Vagina (tissue), 2 donors: ENCODE data around the gene LRRC61. TPM values are rescaled to one million over a fixed set of nuclear protein-coding genes. Genes with fewer than 3 reads are reported as not detected.
A peak's percentile ranks its signal among the peaks of the same experiment; 100 is the strongest.

Experiments used
- DNase-seq, 2 donors: peaks; one replicate each; pipeline ENCODE4 v3.0.0-alpha.2; 2017; ENCODE audit errors: extremely low spot score in 2 of 2
- H3K27ac ChIP-seq: fragments of 200-600 bp; sonication (generic); one replicate; pipeline ENCODE4 v1.5.1; 2019
- H3K27me3 ChIP-seq: fragments of 200-600 bp; sonication (generic); one replicate; pipeline ENCODE4 v1.5.1; 2019
- H3K36me3 ChIP-seq, 2 donors: fragments of 200-600 bp; sonication (generic); one replicate each; pipeline ENCODE4 v1.5.1; 2017 to 2019
- H3K4me1 ChIP-seq: fragments of 200-600 bp; sonication (generic); one replicate; pipeline ENCODE4 v1.5.1; 2019
- H3K4me3 ChIP-seq, 2 donors: fragments of 200-600 bp; sonication (generic); 1 replicate in 1 of 2; 2 replicates in 1 of 2; pipeline ENCODE4 v1.5.1; 2016 to 2019
- H3K9me3 ChIP-seq: fragments of 200-600 bp; sonication (generic); one replicate; pipeline ENCODE4 v1.5.1; 2019
- POLR2A ChIP-seq, 2 donors: fragments of 450-650 bp; IDR thresholded peaks; one replicate each; pipeline ENCODE4 v1.6.1; 2017; ENCODE audit warnings: antibody characterized with exemption in 2 of 2, mild to moderate bottlenecking in 2 of 2, moderate library complexity in 2 of 2
- POLR2AphosphoS5 ChIP-seq, 2 donors: sonication (generic); formaldehyde crosslinking; IDR thresholded peaks; one replicate each; pipeline ENCODE4 v1.9.0; 2017; ENCODE audit warnings: antibody characterized with exemption in 2 of 2, mild to moderate bottlenecking in 2 of 2, low read depth in 1 of 2; ENCODE audit not compliant: insufficient read depth in 1 of 2
- intact Hi-C: fragments of 100-400 bp; cut with DNase I; formaldehyde crosslinking; loops from one replicate; pipeline ENCODE4 v1.15.1; 2023
- total RNA-seq: library from RNA; depleted of rRNA; stranded (reverse); fragments of >200 nt; gene quantifications from one replicate; pipeline ENCODE4 v1.2.3, GENCODE V29; 2016
- TF ChIP-seq, protein P1 (sequence below), 3 experiments: fragments of 450-650 bp in 2 of 3; fragments of 200-600 bp in 1 of 3; sonication (generic) in 1 of 3; IDR thresholded peaks; one replicate each; pipeline ENCODE4 v1.5.1; 2017 to 2019; ENCODE audit warnings: antibody characterized with exemption in 3 of 3, mild to moderate bottlenecking in 2 of 3, moderate library complexity in 2 of 3

Gene LRRC61
- total RNA-seq, 1 donor from 2014 or later, result 14.0 TPM

- no peak overlapping the region for H3K4me3 ChIP-seq
- H3K36me3 ChIP-seq, result no peaks in the 10 kb centered on the region
- DNase-seq, result no peak
- H3K4me1 ChIP-seq, result peaks cover 53% of the 10 kb centered on the region
- no peaks in the 10 kb centered on the region for H3K9me3 ChIP-seq
- intact Hi-C loops, result no loop called here
- no peaks in the 10 kb centered on the region for H3K27me3 ChIP-seq
- peak overlapping the region; percentile 90 for H3K27ac ChIP-seq
- TF ChIP-seq POLR2AphosphoS5 (IDR thresholded peaks at IDR 0.05; ENCODE audit: insufficient read depth in 1 of 2, low read depth in 1 of 2), result no peak
- no peak for TF ChIP-seq POLR2A (IDR thresholded peaks at IDR 0.05)
- TF ChIP-seq, protein P1, sequence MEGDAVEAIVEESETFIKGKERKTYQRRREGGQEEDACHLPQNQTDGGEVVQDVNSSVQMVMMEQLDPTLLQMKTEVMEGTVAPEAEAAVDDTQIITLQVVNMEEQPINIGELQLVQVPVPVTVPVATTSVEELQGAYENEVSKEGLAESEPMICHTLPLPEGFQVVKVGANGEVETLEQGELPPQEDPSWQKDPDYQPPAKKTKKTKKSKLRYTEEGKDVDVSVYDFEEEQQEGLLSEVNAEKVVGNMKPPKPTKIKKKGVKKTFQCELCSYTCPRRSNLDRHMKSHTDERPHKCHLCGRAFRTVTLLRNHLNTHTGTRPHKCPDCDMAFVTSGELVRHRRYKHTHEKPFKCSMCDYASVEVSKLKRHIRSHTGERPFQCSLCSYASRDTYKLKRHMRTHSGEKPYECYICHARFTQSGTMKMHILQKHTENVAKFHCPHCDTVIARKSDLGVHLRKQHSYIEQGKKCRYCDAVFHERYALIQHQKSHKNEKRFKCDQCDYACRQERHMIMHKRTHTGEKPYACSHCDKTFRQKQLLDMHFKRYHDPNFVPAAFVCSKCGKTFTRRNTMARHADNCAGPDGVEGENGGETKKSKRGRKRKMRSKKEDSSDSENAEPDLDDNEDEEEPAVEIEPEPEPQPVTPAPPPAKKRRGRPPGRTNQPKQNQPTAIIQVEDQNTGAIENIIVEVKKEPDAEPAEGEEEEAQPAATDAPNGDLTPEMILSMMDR (IDR thresholded peaks at IDR 0.05), result no peak
These were observed 14.5 kb downstream of the LRRC61 start for GRCh38 chr7:150337659-150338081.

DNA sequence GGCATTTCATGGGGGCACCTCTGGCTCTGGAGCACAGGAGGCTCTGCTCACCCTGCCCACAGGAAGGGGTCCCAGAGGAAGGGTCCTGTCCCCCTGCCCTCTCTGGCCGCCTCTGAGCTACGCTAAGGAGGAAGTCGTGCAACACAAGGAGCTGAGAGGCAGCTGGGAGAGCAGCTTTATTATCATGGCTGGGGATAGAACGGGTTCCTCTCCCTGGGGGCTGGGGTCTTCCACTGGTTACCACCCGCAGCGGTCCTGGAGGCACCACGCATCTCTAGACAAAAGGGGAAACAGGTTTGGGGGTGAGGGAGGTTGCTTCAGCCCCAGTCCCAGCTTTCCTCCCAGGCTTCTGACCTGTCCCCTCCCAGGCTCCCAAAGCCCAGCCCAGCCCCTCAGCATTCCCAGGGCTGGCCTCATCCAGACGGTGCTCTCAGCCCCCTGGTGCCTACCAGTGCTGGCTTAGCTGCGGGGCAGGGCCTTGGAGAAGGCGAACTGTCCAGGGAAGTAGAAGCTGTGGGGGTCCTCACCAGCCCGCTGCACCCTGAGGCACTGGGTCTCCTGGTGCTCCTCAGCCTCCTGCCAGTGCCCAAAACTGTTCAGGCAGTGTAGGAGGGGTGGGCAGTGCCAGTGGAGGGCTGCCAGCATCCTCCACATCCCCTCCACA, 15.1 kb downstream of the LRRC61 start:
- no peak for DNase-seq
- H3K9me3 ChIP-seq, result no peaks in the 10 kb centered on the region
- intact Hi-C loops, result no loop called here
- no peaks in the 10 kb centered on the region for H3K27me3 ChIP-seq
- no peaks in the 10 kb centered on the region for H3K36me3 ChIP-seq
- no peak for TF ChIP-seq POLR2AphosphoS5 (IDR thresholded peaks at IDR 0.05; ENCODE audit: insufficient read depth in 1 of 2, low read depth in 1 of 2)
- TF ChIP-seq, protein P1 (IDR thresholded peaks at IDR 0.05), result no peak
- no peak for TF ChIP-seq POLR2A (IDR thresholded peaks at IDR 0.05)
- H3K4me1 ChIP-seq, result peaks cover 53% of the 10 kb centered on the region
- H3K4me3 ChIP-seq, result no peak overlapping the region
- H3K27ac ChIP-seq, result peak overlapping the region; percentile 90

DNA sequence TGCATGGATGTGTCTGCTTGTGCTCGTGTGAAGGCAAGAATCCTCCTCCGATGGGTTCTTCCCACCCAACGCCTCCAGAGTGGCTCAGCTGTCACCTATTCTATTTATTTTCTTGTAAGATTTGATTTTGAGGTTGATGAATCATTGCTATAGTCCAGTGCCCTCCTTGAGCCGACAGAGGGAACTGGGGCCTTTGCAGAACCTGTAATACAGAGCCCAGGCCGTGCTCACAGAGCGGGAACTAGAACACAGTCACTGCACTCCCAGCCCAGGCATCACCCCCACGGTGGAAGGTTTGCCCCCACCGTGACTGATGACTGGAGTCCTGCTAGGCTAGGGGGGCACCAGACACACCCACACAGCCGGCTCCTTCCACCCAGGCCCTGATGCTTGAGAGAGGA, 16.3 kb downstream of the LRRC61 start:
- Histone ChIP-seq H3K27me3 (no peaks in the 10 kb centered on the region), H3K4me3 (peak overlapping the region; percentile 65 to 69), H3K27ac (peak overlapping the region; percentile 90), H3K36me3 (no peaks in the 10 kb centered on the region), H3K4me1 (peaks cover 53% of the 10 kb centered on the region), H3K9me3 (no peaks in the 10 kb centered on the region)
- intact Hi-C loops, result no loop called here
- TF ChIP-seq, protein P1 (IDR thresholded peaks at IDR 0.05), result no peak
- TF ChIP-seq POLR2AphosphoS5 (IDR thresholded peaks at IDR 0.05; ENCODE audit: insufficient read depth in 1 of 2, low read depth in 1 of 2) (no peak), POLR2A (IDR thresholded peaks at IDR 0.05) (no peak)
- no peak for DNase-seq

GRCh38 chr7:150340024-150340749, 17.0 kb downstream of the LRRC61 start:
- intact Hi-C loops, result no loop called here
- peak overlapping the region; percentile 90 for H3K27ac ChIP-seq
- H3K4me1 ChIP-seq, result peaks cover 48% of the 10 kb centered on the region
- TF ChIP-seq, protein P1 (IDR thresholded peaks at IDR 0.05), result peak in 1 of 3 experiments; percentile 4
- TF ChIP-seq POLR2AphosphoS5 (IDR thresholded peaks at IDR 0.05; ENCODE audit: insufficient read depth in 1 of 2, low read depth in 1 of 2), result peak in 1 of 2 donors; percentile 36
- no peak for TF ChIP-seq POLR2A (IDR thresholded peaks at IDR 0.05)
- H3K9me3 ChIP-seq, result no peaks in the 10 kb centered on the region
- DNase-seq, result no peak
- no peaks in the 10 kb centered on the region for H3K27me3 ChIP-seq
- peak overlapping the region; percentile 65 to 69 for H3K4me3 ChIP-seq
- H3K36me3 ChIP-seq, result no peaks in the 10 kb centered on the region

- TF ChIP-seq POLR2A (IDR thresholded peaks at IDR 0.05) (no peak), POLR2AphosphoS5 (IDR thresholded peaks at IDR 0.05; ENCODE audit: insufficient read depth in 1 of 2, low read depth in 1 of 2) (no peak)
- TF ChIP-seq, protein P1 (IDR thresholded peaks at IDR 0.05), result no peak
- no peak for DNase-seq
- Histone ChIP-seq H3K27me3 (no peaks in the 10 kb centered on the region), H3K36me3 (no peaks in the 10 kb centered on the region), H3K4me1 (peaks cover 44% of the 10 kb centered on the region), H3K4me3 (peak overlapping the region; percentile 65 to 69), H3K9me3 (no peaks in the 10 kb centered on the region), H3K27ac (peak overlapping the region; percentile 90)
- intact Hi-C loops, result no loop called here
These were observed 17.7 kb downstream of the LRRC61 start for GRCh38 chr7:150340875-150341262.
